Measurements from ENCODE around the gene LIPF.

- no peak for TF ChIP-seq POLR2A (IDR thresholded peaks at IDR 0.05)
- TF ChIP-seq, protein P1, sequence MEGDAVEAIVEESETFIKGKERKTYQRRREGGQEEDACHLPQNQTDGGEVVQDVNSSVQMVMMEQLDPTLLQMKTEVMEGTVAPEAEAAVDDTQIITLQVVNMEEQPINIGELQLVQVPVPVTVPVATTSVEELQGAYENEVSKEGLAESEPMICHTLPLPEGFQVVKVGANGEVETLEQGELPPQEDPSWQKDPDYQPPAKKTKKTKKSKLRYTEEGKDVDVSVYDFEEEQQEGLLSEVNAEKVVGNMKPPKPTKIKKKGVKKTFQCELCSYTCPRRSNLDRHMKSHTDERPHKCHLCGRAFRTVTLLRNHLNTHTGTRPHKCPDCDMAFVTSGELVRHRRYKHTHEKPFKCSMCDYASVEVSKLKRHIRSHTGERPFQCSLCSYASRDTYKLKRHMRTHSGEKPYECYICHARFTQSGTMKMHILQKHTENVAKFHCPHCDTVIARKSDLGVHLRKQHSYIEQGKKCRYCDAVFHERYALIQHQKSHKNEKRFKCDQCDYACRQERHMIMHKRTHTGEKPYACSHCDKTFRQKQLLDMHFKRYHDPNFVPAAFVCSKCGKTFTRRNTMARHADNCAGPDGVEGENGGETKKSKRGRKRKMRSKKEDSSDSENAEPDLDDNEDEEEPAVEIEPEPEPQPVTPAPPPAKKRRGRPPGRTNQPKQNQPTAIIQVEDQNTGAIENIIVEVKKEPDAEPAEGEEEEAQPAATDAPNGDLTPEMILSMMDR (IDR thresholded peaks at IDR 0.05), result no peak
Observed at GRCh38 chr10:88672041-88672440, 7.8 kb downstream of the LIPF start.

Data from esophagus squamous epithelium (tissue), 4 donors.